ENCODE measurements around the gene PTGER4.
A peak's percentile ranks its signal among the peaks of the same experiment; 100 is the strongest.

The PTGER4 gene

GRCh38 chr5:40672425-40672824 lies 7.3 kb upstream of the PTGER4 start:
- no peak for DNase-seq

DNA sequence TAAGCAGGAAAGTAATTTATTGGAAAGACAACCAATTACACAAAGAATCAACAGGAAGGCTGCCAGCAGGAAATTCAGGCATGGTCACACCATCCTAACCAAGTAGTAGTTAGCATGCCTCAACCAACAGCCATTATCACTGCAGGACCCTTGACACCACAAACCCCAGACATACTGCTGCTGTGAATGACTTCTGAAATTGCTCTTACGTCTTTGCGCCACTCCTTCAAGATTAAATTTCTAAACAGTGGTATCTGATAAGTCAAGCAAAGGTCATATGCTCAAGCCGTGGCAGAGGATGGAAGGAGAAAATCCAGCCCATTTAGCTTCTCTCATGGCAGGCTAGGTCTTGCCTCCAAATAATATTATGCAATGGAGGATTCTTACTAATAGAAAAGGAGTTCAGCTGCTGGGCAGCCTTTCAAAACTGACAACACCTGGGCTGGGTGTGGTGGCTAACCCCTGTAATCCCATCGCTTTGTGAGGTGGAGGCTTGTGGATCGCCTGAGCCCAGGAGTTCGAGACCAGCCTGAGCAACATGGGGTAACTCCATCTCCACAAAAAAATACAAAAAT lies 5.0 kb upstream of the PTGER4 start:
- DNase-seq = peak in 1 of 5 experiments; percentile 88

DNA sequence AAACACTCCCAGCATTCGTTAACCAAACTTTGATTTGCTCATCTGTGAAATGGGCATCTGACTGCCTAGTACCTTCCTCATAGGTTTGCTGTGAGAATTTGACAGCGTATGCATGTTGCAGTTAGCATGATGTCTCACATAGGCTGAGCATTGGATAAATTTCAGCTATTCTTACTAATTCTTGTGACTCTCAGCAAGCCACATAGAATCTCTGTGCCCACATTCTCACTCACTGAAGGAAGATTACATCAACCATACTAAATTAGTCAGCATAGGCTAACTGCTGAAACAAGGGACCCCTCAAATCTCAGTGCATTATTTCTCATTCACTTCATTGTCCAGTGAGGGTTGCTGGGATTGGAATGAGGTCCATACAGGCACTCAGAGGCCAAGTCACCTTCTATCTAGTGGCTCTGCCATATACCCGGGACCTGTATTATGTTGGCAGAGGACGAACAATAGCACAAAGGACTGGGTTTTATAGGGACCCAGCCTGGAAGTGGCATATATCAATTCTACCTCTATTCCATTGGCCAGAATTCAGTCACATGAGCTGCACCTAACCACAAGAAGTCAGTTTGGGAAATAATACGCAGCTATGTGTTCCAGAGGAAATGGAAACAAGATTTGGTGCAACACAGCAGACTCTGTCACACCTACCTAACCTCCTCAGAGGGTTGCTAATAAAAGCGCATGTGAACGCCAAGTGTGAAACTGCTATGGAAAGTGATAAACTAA lies 4.2 kb upstream of the PTGER4 start:
- DNase-seq = peak in 2 of 5 experiments; percentile 59 to 96

GRCh38 chr5:40676613-40677343 lies 2.9 kb upstream of the PTGER4 start:
- peak in 1 of 5 experiments; percentile 78 for DNase-seq

DNA sequence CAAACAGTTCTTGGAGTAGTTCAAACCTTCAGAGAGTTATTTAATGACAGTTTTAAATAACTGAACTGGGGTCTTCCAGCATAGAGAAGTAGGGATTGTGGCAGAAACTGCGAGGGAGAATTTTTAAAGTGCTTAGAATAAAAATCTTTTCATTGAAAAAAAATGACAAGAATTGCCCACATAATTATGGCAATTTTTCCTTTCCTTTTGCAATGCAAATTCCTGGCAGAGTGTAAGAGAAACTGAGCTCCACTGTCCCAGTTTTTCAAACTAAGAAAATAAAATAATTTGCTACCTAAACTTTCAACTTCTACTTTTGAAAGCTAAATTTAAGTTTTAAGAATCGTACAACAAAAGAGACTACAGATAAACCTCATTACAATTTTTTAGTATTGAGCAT lies 2.3 kb upstream of the PTGER4 start:
- no peak for DNase-seq

- peak in 1 of 5 experiments; percentile 91 for DNase-seq
Measured at GRCh38 chr5:40678026-40678425, 1.7 kb upstream of the PTGER4 start.

- DNase-seq = peak in 1 of 5 experiments; percentile 58
Measured at GRCh38 chr5:40678460-40679147, 1.1 kb upstream of the PTGER4 start.

GRCh38 chr5:40679148-40679912 lies 385 bp upstream of the PTGER4 start:
- DNase-seq = peak; percentile 88 to 98 (median 91)

DNA sequence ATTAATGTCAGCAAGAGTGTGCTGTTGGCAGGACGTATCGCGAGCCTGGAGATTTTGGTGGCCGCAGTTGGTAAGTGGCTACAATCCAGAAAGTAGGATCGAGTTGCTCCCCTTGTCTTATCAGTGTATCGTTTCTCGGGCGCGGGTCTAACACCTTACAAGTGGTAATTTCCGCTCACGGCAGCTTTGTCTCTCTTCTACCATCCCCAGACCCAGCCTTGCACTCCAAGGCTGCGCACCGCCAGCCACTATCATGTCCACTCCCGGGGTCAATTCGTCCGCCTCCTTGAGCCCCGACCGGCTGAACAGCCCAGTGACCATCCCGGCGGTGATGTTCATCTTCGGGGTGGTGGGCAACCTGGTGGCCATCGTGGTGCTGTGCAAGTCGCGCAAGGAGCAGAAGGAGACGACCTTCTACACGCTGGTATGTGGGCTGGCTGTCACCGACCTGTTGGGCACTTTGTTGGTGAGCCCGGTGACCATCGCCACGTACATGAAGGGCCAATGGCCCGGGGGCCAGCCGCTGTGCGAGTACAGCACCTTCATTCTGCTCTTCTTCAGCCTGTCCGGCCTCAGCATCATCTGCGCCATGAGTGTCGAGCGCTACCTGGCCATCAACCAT lies 1.1 kb downstream of the PTGER4 start:
- peak in 3 of 5 experiments; percentile 29 to 78 (median 60) for DNase-seq

DNA sequence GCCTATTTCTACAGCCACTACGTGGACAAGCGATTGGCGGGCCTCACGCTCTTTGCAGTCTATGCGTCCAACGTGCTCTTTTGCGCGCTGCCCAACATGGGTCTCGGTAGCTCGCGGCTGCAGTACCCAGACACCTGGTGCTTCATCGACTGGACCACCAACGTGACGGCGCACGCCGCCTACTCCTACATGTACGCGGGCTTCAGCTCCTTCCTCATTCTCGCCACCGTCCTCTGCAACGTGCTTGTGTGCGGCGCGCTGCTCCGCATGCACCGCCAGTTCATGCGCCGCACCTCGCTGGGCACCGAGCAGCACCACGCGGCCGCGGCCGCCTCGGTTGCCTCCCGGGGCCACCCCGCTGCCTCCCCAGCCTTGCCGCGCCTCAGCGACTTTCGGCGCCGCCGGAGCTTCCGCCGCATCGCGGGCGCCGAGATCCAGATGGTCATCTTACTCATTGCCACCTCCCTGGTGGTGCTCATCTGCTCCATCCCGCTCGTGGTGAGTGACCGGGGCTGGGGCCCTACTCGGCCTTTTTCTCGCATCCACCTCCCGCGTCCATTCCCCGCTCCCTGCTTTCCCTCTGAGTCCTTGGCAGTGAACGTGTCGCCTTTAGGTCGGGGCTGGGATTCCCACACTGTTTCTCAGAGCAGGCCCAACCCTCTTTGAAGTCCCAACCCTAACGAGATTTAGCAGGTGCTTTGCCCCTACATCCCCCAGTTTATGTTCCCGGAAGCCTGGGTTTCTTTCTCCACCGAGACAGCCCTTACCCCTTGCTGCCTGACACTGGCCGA lies 1.8 kb downstream of the PTGER4 start:
- peak in 2 of 5 experiments; percentile 30 to 60 for DNase-seq

GRCh38 chr5:40682154-40683017 lies 2.7 kb downstream of the PTGER4 start:
- DNase-seq = peak in 1 of 5 experiments; percentile 52

DNA sequence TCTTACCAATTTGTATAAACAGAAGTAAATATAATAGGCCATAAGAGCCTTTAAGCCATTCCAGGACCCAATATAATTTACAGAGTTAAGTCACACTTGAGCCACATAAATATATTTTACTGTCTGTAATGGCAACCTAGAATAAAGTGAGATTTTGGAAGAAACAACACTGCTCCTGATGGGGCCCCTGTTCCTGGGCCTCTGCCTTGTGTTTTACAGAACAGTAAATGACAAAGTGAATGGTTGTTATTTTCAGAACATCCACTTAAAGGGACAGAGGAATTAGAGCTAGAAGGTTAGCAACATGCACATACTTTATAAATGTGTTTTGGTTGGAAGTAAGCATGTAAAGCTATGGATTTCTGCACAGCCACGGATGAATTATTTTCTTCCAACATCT lies 3.6 kb downstream of the PTGER4 start:
- no peak for DNase-seq

GRCh38 chr5:40685193-40685592 lies 5.5 kb downstream of the PTGER4 start:
- peak in 1 of 5 experiments; percentile 72 for DNase-seq

- no peak for DNase-seq
Measured at GRCh38 chr5:40685976-40686486, 6.3 kb downstream of the PTGER4 start.

- peak in 1 of 5 experiments; percentile 79 for DNase-seq
Measured at GRCh38 chr5:40687321-40687720, 7.6 kb downstream of the PTGER4 start.

DNA sequence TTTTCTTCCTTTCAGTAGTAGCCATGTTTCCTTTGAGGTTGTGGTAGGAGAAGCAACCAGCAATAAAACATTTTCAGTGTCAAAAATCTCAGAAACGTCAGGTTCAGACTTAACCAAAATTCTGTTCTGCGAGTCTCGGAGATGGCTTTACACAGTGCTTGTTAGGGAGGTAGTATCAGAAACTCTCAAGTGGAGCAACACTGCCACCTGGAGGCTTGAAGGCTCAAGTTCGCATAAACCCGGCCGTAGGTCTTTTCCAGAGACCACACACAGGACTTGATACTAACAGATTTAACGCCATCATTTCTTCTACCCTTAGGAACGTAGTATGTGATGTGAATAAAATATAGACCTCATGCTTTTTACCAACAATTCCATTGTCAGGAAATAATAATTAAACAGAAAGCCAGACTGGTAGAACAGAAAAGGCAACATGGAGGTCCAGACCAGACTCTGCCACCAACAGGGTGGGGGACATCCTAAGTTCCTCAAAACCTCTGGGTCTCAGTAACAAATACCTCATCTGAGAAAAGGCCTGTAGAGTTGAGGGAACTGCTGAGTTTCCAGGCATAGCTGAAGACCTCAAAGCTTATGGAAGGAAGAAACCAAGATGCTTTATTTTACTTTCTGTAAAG lies 8.5 kb downstream of the PTGER4 start:
- peak; percentile 52 to 92 (median 74) for DNase-seq

- DNase-seq = no peak
Measured at GRCh38 chr5:40688996-40689395, 9.3 kb downstream of the PTGER4 start.

DNA sequence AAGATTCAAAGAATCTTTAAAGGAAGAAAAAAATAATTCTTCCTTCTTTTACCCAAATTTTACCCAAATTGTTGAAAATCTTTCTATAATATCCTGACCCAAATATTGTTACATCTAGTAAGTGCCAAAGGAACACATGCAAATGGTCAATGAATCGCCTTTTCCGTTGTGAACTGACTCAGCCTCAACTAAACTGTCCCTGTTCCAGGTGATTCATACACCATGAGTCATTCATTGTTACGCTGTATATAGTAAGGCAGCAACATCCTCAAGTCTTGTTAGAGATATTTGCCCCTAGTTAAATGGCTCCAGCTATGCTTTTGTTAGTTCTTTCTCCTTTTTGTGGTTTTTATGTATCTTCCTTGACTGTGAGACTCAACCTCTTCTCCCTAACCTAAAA lies 9.7 kb downstream of the PTGER4 start:
- DNase-seq = peak in 1 of 5 experiments; percentile 68

GRCh38 chr5:40690267-40690666 lies 10.6 kb downstream of the PTGER4 start:
- no peak for DNase-seq

All from T-helper 2 cell (primary cell).